K562 (cell line): ENCODE measurements around the gene ACSM6. TPM values are rescaled to one million over a fixed set of nuclear protein-coding genes. Genes with fewer than 3 reads are reported as not detected.

ENCODE experiments used
- ATAC-seq: fragments of 200-7000 bp; cut with Tn5 transposase; 3 replicates; pipeline ENCODE4 v1.9.1; 2020; ENCODE audit warnings: moderate library complexity
- BruUV-seq: library from RNA; stranded (reverse); fragments of 400-500 nt; replicated peaks from 2 replicates; lab custom pipeline; 2021; lab: Mats Ljungman, UMichigan
- CTCF ChIA-PET: fragments of 300-600 bp; formaldehyde crosslinking; extraction: SDS; loops from one replicate; lab custom pipeline; 2021; ENCODE audit warnings: low intra/inter-chr PET ratio; lab: Yijun Ruan, JAX
- POLR2A ChIA-PET: fragments of 300-600, 350-650 bp; sonication (Branson Sonifier 250); formaldehyde crosslinking; extraction: SDS; loops from one replicate; lab custom pipeline; 2021; ENCODE audit warnings: antibody characterized with exemption, inconsistent platforms; lab: Yijun Ruan, JAX
- DNase-seq, 4 experiments: peaks; one replicate each; pipeline versions ENCODE4 v3.0.0 to v3.0.0-alpha.2; 2011 to 2018; ENCODE audit warnings: low spot score in 3 of 4, mixed read lengths in 3 of 4; ENCODE audit errors: extremely low read depth in 1 of 4
- FAIRE-seq: peaks from 2 replicates; lab custom pipeline; 2011; peaks lifted over from hg19 to GRCh38; lab: Jason Lieb, UNC
- H2AFZ ChIP-seq: 2 replicates; pipeline ENCODE4 v1.6.0; 2011; ENCODE audit warnings: low read depth, low read length, control low read depth, inconsistent platforms
- H3K27ac ChIP-seq: fragments of 200-600 bp; 3 replicates; pipeline ENCODE4 v1.8.0; 2011; ENCODE audit warnings: low read depth, mild to moderate bottlenecking, control low read depth, inconsistent platforms, low read length, moderate library complexity, mixed read lengths; ENCODE audit errors: extremely low read depth
- H3K27me3 ChIP-seq, 2 experiments: fragments of 300-600 bp in 1 of 2; 2 replicates in 1 of 2; 3 replicates in 1 of 2; pipeline versions ENCODE4 v1.6.0 to v1.8.0; 2011; ENCODE audit warnings: inconsistent platforms in 2 of 2, low read length in 2 of 2, mild to moderate bottlenecking in 1 of 2, mixed read lengths in 1 of 2, moderate library complexity in 1 of 2; ENCODE audit not compliant: control insufficient read depth in 2 of 2, insufficient read depth in 2 of 2
- H3K36me3 ChIP-seq: fragments of 300-600 bp; 3 replicates; pipeline ENCODE4 v1.8.0; 2011; ENCODE audit warnings: mild to moderate bottlenecking, low read length, inconsistent platforms; ENCODE audit not compliant: control insufficient read depth, insufficient read depth
- H3K4me1 ChIP-seq, 2 experiments: fragments of 200-600 bp in 1 of 2; replicated peaks in 1 of 2; 2 replicates in 1 of 2; 3 replicates in 1 of 2; pipeline versions ENCODE4 v1.5.1 to v1.8.0; 2011; ENCODE audit warnings: inconsistent platforms in 2 of 2, low read length in 2 of 2, mild to moderate bottlenecking in 1 of 2, mixed read lengths in 1 of 2, moderate library complexity in 1 of 2; ENCODE audit not compliant: control insufficient read depth in 2 of 2, insufficient read depth in 2 of 2
- H3K4me2 ChIP-seq: 2 replicates; pipeline ENCODE4 v1.6.1; 2011; ENCODE audit warnings: low read length, control low read depth, inconsistent platforms, mixed read lengths; ENCODE audit not compliant: insufficient read depth
- H3K4me3 ChIP-seq: fragments of 200-600 bp; sonication (generic), shearing (Covaris generic); 2 replicates; pipeline ENCODE4 v1.5.1; 2016; ENCODE audit warnings: control low read depth, inconsistent platforms
- H3K79me2 ChIP-seq: fragments of 200-600 bp; 3 replicates; pipeline ENCODE4 v1.8.0; 2011; ENCODE audit warnings: low read length, inconsistent platforms; ENCODE audit not compliant: control insufficient read depth, insufficient read depth
- H3K9ac ChIP-seq, 2 experiments: 2 replicates each; pipeline versions ENCODE4 v1.6.0 to v1.6.1; 2011; ENCODE audit warnings: low read depth in 2 of 2, low read length in 2 of 2, control low read depth in 1 of 2, inconsistent platforms in 1 of 2, mild to moderate bottlenecking in 1 of 2, mixed read lengths in 1 of 2; ENCODE audit not compliant: insufficient read depth in 1 of 2
- H3K9me1 ChIP-seq: one replicate; pipeline ENCODE4 v1.6.0; 2011; ENCODE audit warnings: inconsistent platforms, mild to moderate bottlenecking, low read length, moderate library complexity; ENCODE audit not compliant: control insufficient read depth, insufficient read depth
- H3K9me3 ChIP-seq: replicated peaks from 2 replicates; pipeline ENCODE4 v1.5.1; 2011; ENCODE audit warnings: low read depth, low read length, inconsistent platforms; ENCODE audit not compliant: control insufficient read depth, insufficient read depth
- H4K20me1 ChIP-seq: replicated peaks from 2 replicates; pipeline ENCODE4 v1.6.1; 2011; ENCODE audit warnings: low read length, inconsistent platforms, mixed read lengths; ENCODE audit not compliant: control insufficient read depth, insufficient read depth
- ATF1 ChIP-seq, 2 experiments: fragments of 450-650 bp in 1 of 2; IDR thresholded peaks; 2 replicates each; pipeline ENCODE4 v1.6.1; 2016; ENCODE audit warnings: missing compliant biosample characterization in 1 of 2, missing genetic modification characterization in 1 of 2
- CCAR2 ChIP-seq: fragments of 200-400 bp; formaldehyde crosslinking; IDR thresholded peaks from 2 replicates; pipeline ENCODE4 v1.6.1; 2017; ENCODE audit warnings: mild to moderate bottlenecking, low read depth, low read length
- GTF2E2 ChIP-seq: fragments of 200-800 bp; sonication (Bioruptor generic); IDR thresholded peaks from 2 replicates; pipeline ENCODE4 v1.6.1; 2016; ENCODE audit warnings: missing genetic modification characterization, missing compliant biosample characterization
- HLTF ChIP-seq: fragments of 450-650 bp; IDR thresholded peaks from 2 replicates; pipeline ENCODE4 v1.6.1; 2016
- MAFF ChIP-seq: IDR thresholded peaks from 2 replicates; pipeline ENCODE4 v1.6.1; 2012; ENCODE audit warnings: low read length, improper control_type of control experiment
- RBM25 ChIP-seq: fragments of 200-400 bp; formaldehyde crosslinking; IDR thresholded peaks from 2 replicates; pipeline ENCODE4 v1.6.1; 2018; ENCODE audit warnings: low read length, low read depth, moderate library complexity; ENCODE audit not compliant: severe bottlenecking
- SOX6 ChIP-seq: fragments of 450-650 bp; IDR thresholded peaks from 2 replicates; pipeline ENCODE4 v1.6.1; 2014; ENCODE audit warnings: mild to moderate bottlenecking
- ZNF695 ChIP-seq: fragments of 450-650 bp; formaldehyde crosslinking; IDR thresholded peaks from 2 replicates; pipeline ENCODE4 v1.4.0; 2020; ENCODE audit warnings: mild to moderate bottlenecking, moderate library complexity
- WGBS: fragments of 100-300 bp; shearing (Covaris generic); methylation state at CpG from one replicate; pipeline ENCODE4 v1.1.6; 2016; ENCODE audit warnings: low coverage, mixed read lengths; ENCODE audit not compliant: insufficient coverage; ENCODE audit errors: missing lambda C conversion rate; 5-methylcytosine and 5-hydroxymethylcytosine counted together
- in situ Hi-C: fragments of 300-500 bp; cut with MboI; formaldehyde crosslinking; loops from 4 replicates; pipeline ENCODE4 v1.15.0; 2018; ENCODE audit warnings: inconsistent platforms, mixed read lengths
- intact Hi-C: fragments of 100-400 bp; cut with micrococcal nuclease; formaldehyde crosslinking; loops from 2 replicates; pipeline ENCODE4 v1.14.2; 2022
- polyA plus RNA-seq, 8 experiments: library from polyadenylated mRNA; depleted of rRNA in 4 of 8; stranded (reverse) in 5 of 8; unstranded in 3 of 8; fragments of >200 nt; fragmentation: Nextera tagmentation in 2 of 8; fragmentation: Illumina TruSeq in 1 of 8; extraction: Ambion mirVana in 2 of 8; extraction: Trizol in 1 of 8; gene quantifications; 2 replicates each; pipeline versions ENCODE4 v1.2.1 to v1.2.3, GENCODE V29; 2011 to 2014; ENCODE audit warnings: inconsistent platforms in 1 of 8, missing spikeins in 1 of 8
- total RNA-seq, 7 experiments: library from RNA; depleted of rRNA in 6 of 7; stranded (reverse); fragments of >200 nt in 6 of 7; fragmentation: Illumina TruSeq in 2 of 7; extraction: Trizol in 2 of 7; gene quantifications; 2 replicates each; pipeline versions ENCODE4 v1.2.1 to v1.2.3, GENCODE V29; 2011 to 2021; ENCODE audit warnings: low replicate concordance in 1 of 7
- TF ChIP-seq, protein P1 (sequence below): sonication (generic); formaldehyde crosslinking; IDR thresholded peaks from 2 replicates; pipeline ENCODE4 v1.8.0; 2022; ENCODE audit warnings: missing genetic modification reagents, mild to moderate bottlenecking, borderline replicate concordance
- TF ChIP-seq, protein P2 (sequence below): fragments of 150-350 bp; conservative IDR thresholded peaks from 2 replicates; pipeline ENCODE4 v1.6.1; 2014; ENCODE audit warnings: low read length
- TF ChIP-seq, protein P3 (sequence below): fragments of 450-650 bp; conservative IDR thresholded peaks from 2 replicates; pipeline ENCODE4 v1.6.1; 2016; ENCODE audit warnings: missing genetic modification characterization, low read depth, mild to moderate bottlenecking, missing compliant biosample characterization, moderate library complexity
- TF ChIP-seq, protein P4 (sequence below): sonication (generic); formaldehyde crosslinking; IDR thresholded peaks from 2 replicates; pipeline ENCODE4 v1.8.0; 2022; ENCODE audit warnings: mild to moderate bottlenecking, missing genetic modification reagents

Gene ACSM6
- total and polyA plus RNA-seq, 9 of the 15 experiments (the other 6 are each of a cell fraction or from before 2014, with no cell fraction given): not detected

DNA sequence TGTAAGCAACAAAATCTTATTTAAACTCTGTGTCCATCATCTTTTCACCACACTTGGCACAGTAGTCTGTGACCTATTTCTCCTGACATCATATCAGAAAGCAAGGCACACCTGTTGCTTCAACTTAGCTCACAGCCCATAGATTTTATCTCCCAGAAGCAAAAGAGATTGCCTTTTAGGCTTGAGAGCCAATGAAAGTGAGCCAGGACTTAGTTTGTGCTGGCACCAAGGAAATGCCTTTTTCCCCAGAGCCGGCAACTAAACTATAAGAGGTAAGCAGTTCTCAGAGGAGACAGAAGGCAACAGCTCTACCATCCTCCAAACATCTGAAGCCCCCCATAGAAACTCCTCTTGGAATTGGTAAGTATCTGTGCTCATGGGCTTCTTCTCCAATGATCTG is at the start of gene ACSM6 (continued):
- TF ChIP-seq, protein P1, sequence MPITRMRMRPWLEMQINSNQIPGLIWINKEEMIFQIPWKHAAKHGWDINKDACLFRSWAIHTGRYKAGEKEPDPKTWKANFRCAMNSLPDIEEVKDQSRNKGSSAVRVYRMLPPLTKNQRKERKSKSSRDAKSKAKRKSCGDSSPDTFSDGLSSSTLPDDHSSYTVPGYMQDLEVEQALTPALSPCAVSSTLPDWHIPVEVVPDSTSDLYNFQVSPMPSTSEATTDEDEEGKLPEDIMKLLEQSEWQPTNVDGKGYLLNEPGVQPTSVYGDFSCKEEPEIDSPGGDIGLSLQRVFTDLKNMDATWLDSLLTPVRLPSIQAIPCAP (CRISPR knock-in tag): no peak
- TF ChIP-seq GTF2E2: no peak

DNA sequence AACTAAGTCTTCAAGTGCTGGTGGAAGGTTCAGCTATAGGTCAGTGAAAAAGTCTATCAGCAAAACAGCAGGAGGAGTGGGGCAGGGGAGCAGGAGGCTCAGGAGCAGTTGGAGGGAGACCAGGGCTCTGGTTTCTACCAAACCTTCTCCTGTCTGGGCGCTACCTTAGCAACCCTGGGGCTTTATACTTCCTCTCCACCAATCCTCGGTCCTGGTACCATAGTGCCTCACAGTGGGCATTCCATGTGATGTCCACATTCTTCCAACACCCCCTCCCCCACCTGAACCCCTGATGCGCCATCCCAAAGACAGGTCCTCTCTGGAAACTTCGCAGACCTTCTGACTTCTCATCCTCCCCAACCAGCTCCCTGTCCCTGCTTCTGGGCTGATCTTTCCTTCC is 25.3 kb upstream of the ACSM6 start:
- Histone ChIP-seq H3K27ac (no peak overlapping the region), H3K27me3 (no peaks in the 10 kb centered on the region), H2AFZ (no peak overlapping the region), H3K4me3 (no peak overlapping the region), H4K20me1 (no peaks in the 10 kb centered on the region), H3K9me1 (peaks cover 2% of the 10 kb centered on the region), H3K4me2 (no peak overlapping the region), H3K4me1 (no peaks in the 10 kb centered on the region; a peak in 1 of 5 replicates), H3K9ac (no peak overlapping the region), H3K9me3 (no peaks in the 10 kb centered on the region), H3K79me2 (no peaks in the 10 kb centered on the region), H3K36me3 (no peaks in the 10 kb centered on the region)
- CTCF ChIA-PET: no interaction called here
- BruUV-seq: no TSS peak
- in situ Hi-C loops: no loop called here
- no peak; the same call in 2 of the 3 replicates for ATAC-seq
- no peak for DNase-seq
- POLR2A ChIA-PET: no interaction called here
- intact Hi-C loops: no loop called here
- 4% methylated on average over 4 of the region's 4 CpGs for WGBS
- no peak for FAIRE-seq
- TF ChIP-seq CCAR2 (no peak), ZNF695 (CRISPR knock-in tag) (no peak), HLTF (no peak), ATF1 (CRISPR knock-in tag; IDR thresholded peaks at IDR 0.05) (no peak), ATF1 (tag; IDR thresholded peaks at IDR 0.05) (no peak), MAFF (no peak), SOX6 (no peak), RBM25 (no peak)
- TF ChIP-seq, protein P2, sequence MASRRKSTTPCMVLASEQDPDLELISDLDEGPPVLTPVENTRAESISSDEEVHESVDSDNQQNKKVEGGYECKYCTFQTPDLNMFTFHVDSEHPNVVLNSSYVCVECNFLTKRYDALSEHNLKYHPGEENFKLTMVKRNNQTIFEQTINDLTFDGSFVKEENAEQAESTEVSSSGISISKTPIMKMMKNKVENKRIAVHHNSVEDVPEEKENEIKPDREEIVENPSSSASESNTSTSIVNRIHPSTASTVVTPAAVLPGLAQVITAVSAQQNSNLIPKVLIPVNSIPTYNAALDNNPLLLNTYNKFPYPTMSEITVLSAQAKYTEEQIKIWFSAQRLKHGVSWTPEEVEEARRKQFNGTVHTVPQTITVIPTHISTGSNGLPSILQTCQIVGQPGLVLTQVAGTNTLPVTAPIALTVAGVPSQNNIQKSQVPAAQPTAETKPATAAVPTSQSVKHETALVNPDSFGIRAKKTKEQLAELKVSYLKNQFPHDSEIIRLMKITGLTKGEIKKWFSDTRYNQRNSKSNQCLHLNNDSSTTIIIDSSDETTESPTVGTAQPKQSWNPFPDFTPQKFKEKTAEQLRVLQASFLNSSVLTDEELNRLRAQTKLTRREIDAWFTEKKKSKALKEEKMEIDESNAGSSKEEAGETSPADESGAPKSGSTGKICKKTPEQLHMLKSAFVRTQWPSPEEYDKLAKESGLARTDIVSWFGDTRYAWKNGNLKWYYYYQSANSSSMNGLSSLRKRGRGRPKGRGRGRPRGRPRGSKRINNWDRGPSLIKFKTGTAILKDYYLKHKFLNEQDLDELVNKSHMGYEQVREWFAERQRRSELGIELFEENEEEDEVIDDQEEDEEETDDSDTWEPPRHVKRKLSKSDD: no peak
- TF ChIP-seq, protein P3, sequence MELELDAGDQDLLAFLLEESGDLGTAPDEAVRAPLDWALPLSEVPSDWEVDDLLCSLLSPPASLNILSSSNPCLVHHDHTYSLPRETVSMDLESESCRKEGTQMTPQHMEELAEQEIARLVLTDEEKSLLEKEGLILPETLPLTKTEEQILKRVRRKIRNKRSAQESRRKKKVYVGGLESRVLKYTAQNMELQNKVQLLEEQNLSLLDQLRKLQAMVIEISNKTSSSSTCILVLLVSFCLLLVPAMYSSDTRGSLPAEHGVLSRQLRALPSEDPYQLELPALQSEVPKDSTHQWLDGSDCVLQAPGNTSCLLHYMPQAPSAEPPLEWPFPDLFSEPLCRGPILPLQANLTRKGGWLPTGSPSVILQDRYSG (tag): no peak
- TF ChIP-seq, protein P4, sequence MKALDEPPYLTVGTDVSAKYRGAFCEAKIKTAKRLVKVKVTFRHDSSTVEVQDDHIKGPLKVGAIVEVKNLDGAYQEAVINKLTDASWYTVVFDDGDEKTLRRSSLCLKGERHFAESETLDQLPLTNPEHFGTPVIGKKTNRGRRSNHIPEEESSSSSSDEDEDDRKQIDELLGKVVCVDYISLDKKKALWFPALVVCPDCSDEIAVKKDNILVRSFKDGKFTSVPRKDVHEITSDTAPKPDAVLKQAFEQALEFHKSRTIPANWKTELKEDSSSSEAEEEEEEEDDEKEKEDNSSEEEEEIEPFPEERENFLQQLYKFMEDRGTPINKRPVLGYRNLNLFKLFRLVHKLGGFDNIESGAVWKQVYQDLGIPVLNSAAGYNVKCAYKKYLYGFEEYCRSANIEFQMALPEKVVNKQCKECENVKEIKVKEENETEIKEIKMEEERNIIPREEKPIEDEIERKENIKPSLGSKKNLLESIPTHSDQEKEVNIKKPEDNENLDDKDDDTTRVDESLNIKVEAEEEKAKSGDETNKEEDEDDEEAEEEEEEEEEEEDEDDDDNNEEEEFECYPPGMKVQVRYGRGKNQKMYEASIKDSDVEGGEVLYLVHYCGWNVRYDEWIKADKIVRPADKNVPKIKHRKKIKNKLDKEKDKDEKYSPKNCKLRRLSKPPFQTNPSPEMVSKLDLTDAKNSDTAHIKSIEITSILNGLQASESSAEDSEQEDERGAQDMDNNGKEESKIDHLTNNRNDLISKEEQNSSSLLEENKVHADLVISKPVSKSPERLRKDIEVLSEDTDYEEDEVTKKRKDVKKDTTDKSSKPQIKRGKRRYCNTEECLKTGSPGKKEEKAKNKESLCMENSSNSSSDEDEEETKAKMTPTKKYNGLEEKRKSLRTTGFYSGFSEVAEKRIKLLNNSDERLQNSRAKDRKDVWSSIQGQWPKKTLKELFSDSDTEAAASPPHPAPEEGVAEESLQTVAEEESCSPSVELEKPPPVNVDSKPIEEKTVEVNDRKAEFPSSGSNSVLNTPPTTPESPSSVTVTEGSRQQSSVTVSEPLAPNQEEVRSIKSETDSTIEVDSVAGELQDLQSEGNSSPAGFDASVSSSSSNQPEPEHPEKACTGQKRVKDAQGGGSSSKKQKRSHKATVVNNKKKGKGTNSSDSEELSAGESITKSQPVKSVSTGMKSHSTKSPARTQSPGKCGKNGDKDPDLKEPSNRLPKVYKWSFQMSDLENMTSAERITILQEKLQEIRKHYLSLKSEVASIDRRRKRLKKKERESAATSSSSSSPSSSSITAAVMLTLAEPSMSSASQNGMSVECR (CRISPR knock-in tag): no peak
